Liver (tissue), 9 donors: ENCODE results near the gene LEKR1. TPM values are rescaled to one million over a fixed set of nuclear protein-coding genes. Genes with fewer than 3 reads are reported as not detected.

Experiments
- DNase-seq: peaks from one replicate; pipeline ENCODE4 v3.0.0-alpha.2; 2017; ENCODE audit warnings: low spot score
- H3K27ac ChIP-seq, 2 donors: one replicate each; pipeline ENCODE4 v1.7.0; 2013; ENCODE audit warnings: inconsistent platforms in 2 of 2, low read length in 2 of 2, control low read depth in 1 of 2, low read depth in 1 of 2, mild to moderate bottlenecking in 1 of 2
- H3K27me3 ChIP-seq, 4 donors: one replicate each; pipeline versions ENCODE4 v1.6.1 to v1.7.0; 2013; ENCODE audit warnings: low read length in 3 of 4, inconsistent platforms in 1 of 4, mild to moderate bottlenecking in 1 of 4, moderate library complexity in 1 of 4; ENCODE audit not compliant: control insufficient read depth in 4 of 4, insufficient read depth in 4 of 4
- H3K36me3 ChIP-seq, 4 donors: one replicate each; pipeline versions ENCODE4 v1.6.1 to v1.7.0; 2013; ENCODE audit warnings: low read length in 3 of 4, mild to moderate bottlenecking in 3 of 4, low read depth in 1 of 4, moderate library complexity in 1 of 4; ENCODE audit not compliant: control insufficient read depth in 4 of 4, insufficient read depth in 3 of 4
- H3K4me1 ChIP-seq, 4 donors: one replicate each; pipeline versions ENCODE4 v1.6.1 to v1.7.0; 2013; ENCODE audit warnings: low read length in 3 of 4, mild to moderate bottlenecking in 3 of 4, moderate library complexity in 1 of 4; ENCODE audit not compliant: control insufficient read depth in 4 of 4, insufficient read depth in 4 of 4
- H3K4me3 ChIP-seq, 3 donors: one replicate each; pipeline versions ENCODE4 v1.6.1 to v1.7.0; 2013; ENCODE audit warnings: low read length in 3 of 3, control low read depth in 1 of 3, low read depth in 1 of 3, mild to moderate bottlenecking in 1 of 3
- H3K9ac ChIP-seq, 2 donors: one replicate each; pipeline ENCODE4 v1.7.0; 2013; ENCODE audit warnings: low read length in 2 of 2, mild to moderate bottlenecking in 2 of 2, moderate library complexity in 2 of 2, control low read depth in 1 of 2, low read depth in 1 of 2
- H3K9me3 ChIP-seq, 4 donors: one replicate each; pipeline versions ENCODE4 v1.6.1 to v1.7.0; 2013; ENCODE audit warnings: low read length in 3 of 4; ENCODE audit not compliant: control insufficient read depth in 4 of 4
- ATF3 ChIP-seq: IDR thresholded peaks from 2 replicates; pipeline ENCODE4 v1.6.1; 2016; ENCODE audit warnings: antibody characterized with exemption
- FOXA1 ChIP-seq: IDR thresholded peaks from 2 replicates; pipeline ENCODE4 v1.6.1; 2016; ENCODE audit warnings: antibody characterized with exemption
- FOXA2 ChIP-seq: IDR thresholded peaks from 2 replicates; pipeline ENCODE4 v1.6.1; 2016; ENCODE audit warnings: antibody characterized with exemption
- GABPA ChIP-seq, 2 donors: IDR thresholded peaks in 1 of 2; conservative IDR thresholded peaks in 1 of 2; 2 replicates each; pipeline ENCODE4 v1.6.1; 2016; ENCODE audit warnings: antibody characterized with exemption in 2 of 2, mild to moderate bottlenecking in 1 of 2, moderate library complexity in 1 of 2
- HNF4A ChIP-seq, 2 donors: conservative IDR thresholded peaks; 2 replicates each; pipeline ENCODE4 v1.6.1; 2016; ENCODE audit warnings: antibody characterized with exemption in 2 of 2, mild to moderate bottlenecking in 2 of 2
- HNF4G ChIP-seq: IDR thresholded peaks from 2 replicates; pipeline ENCODE4 v1.6.1; 2016; ENCODE audit warnings: antibody characterized with exemption
- MAX ChIP-seq: IDR thresholded peaks from 2 replicates; pipeline ENCODE4 v1.6.1; 2016; ENCODE audit warnings: antibody characterized with exemption
- NR2F2 ChIP-seq: IDR thresholded peaks from 2 replicates; pipeline ENCODE4 v1.6.1; 2016; ENCODE audit warnings: antibody characterized with exemption
- RAD21 ChIP-seq, 2 donors: IDR thresholded peaks; 2 replicates each; pipeline ENCODE4 v1.6.1; 2016; ENCODE audit warnings: antibody characterized with exemption in 2 of 2, mild to moderate bottlenecking in 2 of 2
- REST ChIP-seq: IDR thresholded peaks from 2 replicates; pipeline ENCODE4 v1.6.1; 2016; ENCODE audit warnings: antibody characterized with exemption, mild to moderate bottlenecking
- RXRA ChIP-seq, 2 donors: IDR thresholded peaks; 2 replicates each; pipeline ENCODE4 v1.6.1; 2017 to 2018; ENCODE audit warnings: antibody characterized with exemption in 2 of 2, mild to moderate bottlenecking in 1 of 2
- TAF1 ChIP-seq: conservative IDR thresholded peaks from 2 replicates; pipeline ENCODE4 v1.6.1; 2016; ENCODE audit warnings: antibody characterized with exemption, mild to moderate bottlenecking
- YY1 ChIP-seq: IDR thresholded peaks from 2 replicates; pipeline ENCODE4 v1.6.1; 2016; ENCODE audit warnings: antibody characterized with exemption, mild to moderate bottlenecking
- WGBS: extraction: QIAGEN DNeasy Blood & Tissue Kit; methylation state at CpG from one replicate; pipeline ENCODE4 v1.1.7; 2013; 5-methylcytosine and 5-hydroxymethylcytosine counted together
- polyA plus RNA-seq, 2 donors: library from polyadenylated mRNA; stranded (reverse) in 1 of 2; unstranded in 1 of 2; fragments of 200-250 nt in 1 of 2; fragments of >200 nt in 1 of 2; fragmentation: Nextera tagmentation in 1 of 2; extraction: Ambion mirVana in 1 of 2; gene quantifications; one replicate each; pipeline versions ENCODE4 v1.2.1 to v1.2.3, GENCODE V29; 2013 to 2015
- total RNA-seq, 2 donors: library from RNA; depleted of rRNA; stranded (reverse); fragments of >200 nt; gene quantifications; one replicate each; pipeline ENCODE4 v1.2.3, GENCODE V29; 2014
- TF ChIP-seq, protein P1 (sequence below): IDR thresholded peaks from 2 replicates; pipeline ENCODE4 v1.6.1; 2016; ENCODE audit warnings: antibody characterized with exemption
- donor health status: healthy.
- donor health status: healthy.
- donor health status: healthy.
- donor health status: healthy.
- donor health status: healthy.

The LEKR1 gene
- total and polyA plus RNA-seq, 4 donors: 0.19 to 0.72 (median 0.44) TPM

DNA sequence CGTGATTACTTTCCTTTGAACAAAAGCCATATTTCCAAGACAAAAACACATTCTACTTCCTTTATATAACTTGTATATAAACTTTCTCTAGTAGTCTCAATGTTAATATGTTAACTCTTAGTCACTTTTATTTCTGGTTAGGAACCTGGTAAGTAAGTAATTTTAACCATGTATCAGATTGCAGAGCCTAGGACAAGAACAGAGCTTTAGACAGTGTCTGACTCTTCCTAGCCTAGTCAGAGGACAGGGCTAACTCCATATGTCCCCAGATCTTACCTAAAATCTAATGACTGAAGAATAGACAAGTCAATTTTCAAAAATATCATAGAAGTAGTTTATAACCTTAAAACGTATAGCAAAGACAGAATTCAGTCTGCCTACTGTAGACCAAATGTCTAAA lies 8.3 kb downstream of the LEKR1 start:
- H3K4me3 ChIP-seq: no peak overlapping the region
- H3K36me3 ChIP-seq: no peaks in the 10 kb centered on the region
- no peaks in the 10 kb centered on the region for H3K27me3 ChIP-seq
- no peak overlapping the region for H3K27ac ChIP-seq
- H3K4me1 ChIP-seq: no peaks in the 10 kb centered on the region
- TF ChIP-seq RAD21 (IDR thresholded peaks at IDR 0.05) (no peak), REST (no peak), HNF4G (no peak), TAF1 (no peak), RXRA (IDR thresholded peaks at IDR 0.05) (no peak), MAX (no peak), FOXA1 (no peak), ATF3 (no peak), GABPA (IDR thresholded peaks at IDR 0.05 in 1 of 2, conservative IDR thresholded peaks at IDR 0.05 in 1 of 2) (no peak)
- no peak for DNase-seq
- no peak overlapping the region for H3K9ac ChIP-seq
- WGBS: 85% methylated on average over 2 of the region's 2 CpGs
- no peaks in the 10 kb centered on the region for H3K9me3 ChIP-seq

- no peak for TF ChIP-seq ATF3
- TF ChIP-seq MAX: no peak
- no peak for TF ChIP-seq HNF4A (conservative IDR thresholded peaks at IDR 0.05)
- TF ChIP-seq, protein P1, sequence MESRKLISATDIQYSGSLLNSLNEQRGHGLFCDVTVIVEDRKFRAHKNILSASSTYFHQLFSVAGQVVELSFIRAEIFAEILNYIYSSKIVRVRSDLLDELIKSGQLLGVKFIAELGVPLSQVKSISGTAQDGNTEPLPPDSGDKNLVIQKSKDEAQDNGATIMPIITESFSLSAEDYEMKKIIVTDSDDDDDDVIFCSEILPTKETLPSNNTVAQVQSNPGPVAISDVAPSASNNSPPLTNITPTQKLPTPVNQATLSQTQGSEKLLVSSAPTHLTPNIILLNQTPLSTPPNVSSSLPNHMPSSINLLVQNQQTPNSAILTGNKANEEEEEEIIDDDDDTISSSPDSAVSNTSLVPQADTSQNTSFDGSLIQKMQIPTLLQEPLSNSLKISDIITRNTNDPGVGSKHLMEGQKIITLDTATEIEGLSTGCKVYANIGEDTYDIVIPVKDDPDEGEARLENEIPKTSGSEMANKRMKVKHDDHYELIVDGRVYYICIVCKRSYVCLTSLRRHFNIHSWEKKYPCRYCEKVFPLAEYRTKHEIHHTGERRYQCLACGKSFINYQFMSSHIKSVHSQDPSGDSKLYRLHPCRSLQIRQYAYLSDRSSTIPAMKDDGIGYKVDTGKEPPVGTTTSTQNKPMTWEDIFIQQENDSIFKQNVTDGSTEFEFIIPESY: no peak
- no peak for TF ChIP-seq RXRA (IDR thresholded peaks at IDR 0.05)
- no peak for TF ChIP-seq YY1
- no peak for TF ChIP-seq FOXA2
- no peak for TF ChIP-seq TAF1
- TF ChIP-seq NR2F2: no peak
- WGBS: 94% methylated on average over 5 of the region's 5 CpGs
- Histone ChIP-seq H3K4me3 (no peak overlapping the region), H3K4me1 (no peaks in the 10 kb centered on the region), H3K27me3 (no peaks in the 10 kb centered on the region), H3K9me3 (no peaks in the 10 kb centered on the region), H3K27ac (no peak overlapping the region), H3K9ac (no peak overlapping the region), H3K36me3 (no peaks in the 10 kb centered on the region)
- no peak for DNase-seq
Observed at GRCh38 chr3:156834962-156835535, 8.9 kb downstream of the LEKR1 start.
